ENCODE results near the gene C1orf141.

The C1orf141 gene

DNA sequence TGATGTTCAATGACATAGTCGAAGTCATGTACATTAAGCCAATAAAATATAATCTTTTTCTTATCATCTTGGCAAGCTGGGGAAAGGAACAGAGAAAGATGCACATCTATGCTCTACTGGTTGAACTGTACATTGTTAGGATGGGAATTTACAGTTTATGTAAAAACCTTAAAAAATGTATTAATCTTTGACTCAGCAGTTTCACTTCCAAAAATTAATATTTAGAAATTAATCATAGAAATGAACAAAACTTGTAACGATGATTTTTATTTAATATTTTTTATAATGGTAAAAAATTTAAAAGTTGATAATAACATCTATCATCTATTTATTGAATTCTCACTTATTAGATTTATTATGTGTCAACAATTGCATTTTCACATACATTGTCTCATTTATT lies 5.7 kb upstream of the C1orf141 start:
- no peaks in the 10 kb centered on the region for H3K79me1 ChIP-seq (replicated peaks; ENCODE audit: low read length, poor library complexity, severe bottlenecking)
- H3K4me2 ChIP-seq (ENCODE audit: low read length, poor library complexity, severe bottlenecking) = no peak overlapping the region
- no peak overlapping the region for H3K18ac ChIP-seq (ENCODE audit: low read depth in 1 of 2, low read length in 2 of 2)
- no peaks in the 10 kb centered on the region for H3K9me3 ChIP-seq (ENCODE audit: control insufficient read depth, low read length)
- no peaks in the 10 kb centered on the region for H3K36me3 ChIP-seq (ENCODE audit: control insufficient read depth in 1 of 2, insufficient read depth in 2 of 2, low read depth in 1 of 2, low read length in 2 of 2)
- H3K23ac ChIP-seq (ENCODE audit: low read length in 2 of 2) = no peak overlapping the region
- H3K14ac ChIP-seq (ENCODE audit: low read length in 2 of 2) = no peak overlapping the region
- no peaks in the 10 kb centered on the region for H3K27me3 ChIP-seq (ENCODE audit: control insufficient read depth in 1 of 2, insufficient read depth in 1 of 2, low read length in 2 of 2)
- H3K4ac ChIP-seq (ENCODE audit: low read depth in 1 of 2, low read length in 2 of 2) = no peak overlapping the region
- H3K4me1 ChIP-seq (ENCODE audit: control insufficient read depth, insufficient read depth, low read depth, low read length) = no peaks in the 10 kb centered on the region
- no peak overlapping the region for H2AK5ac ChIP-seq (ENCODE audit: low read length, severe bottlenecking)
- H4K8ac ChIP-seq (ENCODE audit: low read length) = no peak overlapping the region
- H3K9ac ChIP-seq (ENCODE audit: low read length) = no peak overlapping the region
- H2AFZ ChIP-seq (ENCODE audit: low read depth, low read length) = no peak overlapping the region
- no peak overlapping the region for H4K91ac ChIP-seq (ENCODE audit: low read length)
- no CpG with 5 or more reads among the region's 2 CpGs for WGBS
- no peak overlapping the region for H2BK5ac ChIP-seq (ENCODE audit: low read depth, low read length, poor library complexity, severe bottlenecking)
- no peak overlapping the region for H2BK12ac ChIP-seq (ENCODE audit: low read length in 2 of 2)
- DNase-seq = no peak
- no peak overlapping the region for H2BK120ac ChIP-seq (ENCODE audit: low read depth, low read length)
- no peak overlapping the region for H2BK15ac ChIP-seq (ENCODE audit: low read depth, poor library complexity, severe bottlenecking)
- no peak overlapping the region for H3K27ac ChIP-seq (ENCODE audit: low read length, poor library complexity, severe bottlenecking)
- H3K4me3 ChIP-seq (ENCODE audit: insufficient read depth in 1 of 2, low read depth in 1 of 2, low read length in 2 of 2) = no peak overlapping the region

DNA sequence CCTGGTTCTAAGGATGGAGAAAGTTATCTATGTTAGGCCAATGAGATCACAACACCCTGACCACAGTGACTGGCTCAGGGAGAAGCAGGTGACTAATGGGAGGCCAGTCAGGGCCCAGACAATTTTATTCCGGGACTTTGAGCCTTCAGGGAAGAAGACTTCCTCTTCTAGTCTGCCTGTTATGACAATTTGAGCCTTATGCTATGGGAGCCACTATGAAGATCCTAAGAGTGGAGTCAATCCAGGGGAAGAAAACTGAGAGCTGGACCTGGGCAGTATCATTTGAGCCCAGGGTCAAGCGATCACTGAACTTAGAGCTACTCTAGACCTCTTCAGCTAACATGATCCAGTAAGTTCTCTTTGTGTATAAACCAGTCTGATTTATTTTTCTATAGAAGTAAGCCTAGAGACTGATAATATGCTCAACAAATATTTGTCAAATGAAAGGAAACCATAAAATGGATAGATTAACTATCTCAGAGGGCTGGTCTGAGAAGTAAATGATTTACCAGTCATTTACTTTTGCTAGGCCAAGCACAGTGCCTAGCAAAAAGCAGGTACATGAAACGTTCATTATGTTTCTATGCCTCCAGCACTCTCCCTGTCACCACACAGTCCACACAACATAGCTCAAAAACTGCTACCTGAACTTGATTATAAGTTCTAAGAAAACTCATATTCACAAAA lies 4.2 kb upstream of the C1orf141 start:
- Histone ChIP-seq H3K4me1 (ENCODE audit: control insufficient read depth, insufficient read depth, low read depth, low read length) (peaks cover 4% of the 10 kb centered on the region), H3K9me3 (ENCODE audit: control insufficient read depth, low read length) (no peaks in the 10 kb centered on the region), H2AK5ac (ENCODE audit: low read length, severe bottlenecking) (no peak overlapping the region), H3K4me2 (ENCODE audit: low read length, poor library complexity, severe bottlenecking) (no peak overlapping the region), H2AFZ (ENCODE audit: low read depth, low read length) (no peak overlapping the region), H2BK15ac (ENCODE audit: low read depth, poor library complexity, severe bottlenecking) (no peak overlapping the region), H2BK120ac (ENCODE audit: low read depth, low read length) (no peak overlapping the region), H4K91ac (ENCODE audit: low read length) (no peak overlapping the region), H3K79me1 (replicated peaks; ENCODE audit: low read length, poor library complexity, severe bottlenecking) (no peaks in the 10 kb centered on the region), H2BK12ac (ENCODE audit: low read length in 2 of 2) (no peak overlapping the region), H3K27ac (ENCODE audit: low read length, poor library complexity, severe bottlenecking) (no peak overlapping the region), H3K14ac (ENCODE audit: low read length in 2 of 2) (no peak overlapping the region), H3K4ac (ENCODE audit: low read depth in 1 of 2, low read length in 2 of 2) (no peak overlapping the region), H3K18ac (ENCODE audit: low read depth in 1 of 2, low read length in 2 of 2) (no peak overlapping the region), H3K27me3 (ENCODE audit: control insufficient read depth in 1 of 2, insufficient read depth in 1 of 2, low read length in 2 of 2) (no peaks in the 10 kb centered on the region), H2BK5ac (ENCODE audit: low read depth, low read length, poor library complexity, severe bottlenecking) (no peak overlapping the region), H3K4me3 (ENCODE audit: insufficient read depth in 1 of 2, low read depth in 1 of 2, low read length in 2 of 2) (no peak overlapping the region), H3K23ac (ENCODE audit: low read length in 2 of 2) (no peak overlapping the region), H4K8ac (ENCODE audit: low read length) (no peak overlapping the region), H3K9ac (ENCODE audit: low read length) (no peak overlapping the region), H3K36me3 (ENCODE audit: control insufficient read depth in 1 of 2, insufficient read depth in 2 of 2, low read depth in 1 of 2, low read length in 2 of 2) (no peaks in the 10 kb centered on the region)
- no peak for DNase-seq
- 82% methylated on average over 2 of the region's 3 CpGs for WGBS

DNA sequence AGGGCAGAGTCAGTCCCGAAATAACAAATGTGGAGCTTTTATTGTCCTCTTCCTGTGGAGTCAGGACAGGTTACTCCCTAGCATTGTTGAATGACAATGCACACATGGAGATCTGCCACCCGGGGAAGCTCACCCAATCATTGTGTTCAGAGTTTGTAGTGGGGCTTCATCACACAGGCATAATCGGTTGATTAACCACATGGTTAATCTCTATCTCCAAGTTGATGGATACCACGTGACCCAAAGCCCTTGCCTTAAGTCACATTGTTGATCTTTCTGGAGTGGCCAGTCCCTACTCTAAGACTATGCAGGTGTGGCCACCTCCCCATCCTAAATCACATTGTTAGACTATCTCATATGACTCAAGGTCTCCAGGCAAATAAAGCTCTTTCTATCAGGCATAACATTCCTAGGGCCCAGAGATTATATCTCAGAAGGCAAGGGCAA lies 2.6 kb upstream of the C1orf141 start:
- 66% methylated on average over 4 of the region's 4 CpGs for WGBS
- H3K4me1 ChIP-seq (ENCODE audit: control insufficient read depth, insufficient read depth, low read depth, low read length) = peaks cover 4% of the 10 kb centered on the region
- no peak overlapping the region for H4K91ac ChIP-seq (ENCODE audit: low read length)
- H3K9ac ChIP-seq (ENCODE audit: low read length) = no peak overlapping the region
- H3K27me3 ChIP-seq (ENCODE audit: control insufficient read depth in 1 of 2, insufficient read depth in 1 of 2, low read length in 2 of 2) = no peaks in the 10 kb centered on the region
- no peak overlapping the region for H4K8ac ChIP-seq (ENCODE audit: low read length)
- DNase-seq = no peak
- H2BK15ac ChIP-seq (ENCODE audit: low read depth, poor library complexity, severe bottlenecking) = no peak overlapping the region
- no peaks in the 10 kb centered on the region for H3K79me1 ChIP-seq (replicated peaks; ENCODE audit: low read length, poor library complexity, severe bottlenecking)
- no peak overlapping the region for H3K23ac ChIP-seq (ENCODE audit: low read length in 2 of 2)
- H2AK5ac ChIP-seq (ENCODE audit: low read length, severe bottlenecking) = no peak overlapping the region
- no peak overlapping the region for H3K4ac ChIP-seq (ENCODE audit: low read depth in 1 of 2, low read length in 2 of 2)
- no peaks in the 10 kb centered on the region for H3K9me3 ChIP-seq (ENCODE audit: control insufficient read depth, low read length)
- no peaks in the 10 kb centered on the region for H3K36me3 ChIP-seq (ENCODE audit: control insufficient read depth in 1 of 2, insufficient read depth in 2 of 2, low read depth in 1 of 2, low read length in 2 of 2)
- no peak overlapping the region for H3K27ac ChIP-seq (ENCODE audit: low read length, poor library complexity, severe bottlenecking)
- no peak overlapping the region for H3K14ac ChIP-seq (ENCODE audit: low read length in 2 of 2)
- no peak overlapping the region for H3K4me2 ChIP-seq (ENCODE audit: low read length, poor library complexity, severe bottlenecking)
- no peak overlapping the region for H2BK12ac ChIP-seq (ENCODE audit: low read length in 2 of 2)
- H3K4me3 ChIP-seq (ENCODE audit: insufficient read depth in 1 of 2, low read depth in 1 of 2, low read length in 2 of 2) = no peak overlapping the region
- no peak overlapping the region for H2AFZ ChIP-seq (ENCODE audit: low read depth, low read length)
- H2BK5ac ChIP-seq (ENCODE audit: low read depth, low read length, poor library complexity, severe bottlenecking) = no peak overlapping the region
- H2BK120ac ChIP-seq (ENCODE audit: low read depth, low read length) = no peak overlapping the region
- H3K18ac ChIP-seq (ENCODE audit: low read depth in 1 of 2, low read length in 2 of 2) = no peak overlapping the region

DNA sequence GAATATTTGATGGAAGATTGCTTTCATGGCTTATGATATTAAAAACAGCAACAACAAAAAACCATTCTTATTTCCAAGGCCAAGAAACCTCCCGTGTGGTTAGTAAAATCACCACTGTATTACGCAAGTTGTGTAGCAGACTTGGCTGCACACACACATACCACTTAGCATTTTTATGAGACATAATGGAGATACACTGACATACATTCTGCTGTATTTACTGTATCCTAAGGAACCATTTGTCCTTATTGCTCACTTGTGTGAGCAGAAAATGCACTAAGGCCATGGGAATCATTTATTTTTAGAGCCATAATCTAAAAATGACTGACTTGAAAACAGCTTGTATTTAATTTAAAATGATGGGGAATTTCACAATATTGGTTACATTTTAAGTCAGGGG lies 584 bp upstream of the C1orf141 start:
- Histone ChIP-seq H3K4me1 (ENCODE audit: control insufficient read depth, insufficient read depth, low read depth, low read length) (peaks cover 4% of the 10 kb centered on the region), H3K4me2 (ENCODE audit: low read length, poor library complexity, severe bottlenecking) (no peak overlapping the region), H2BK12ac (ENCODE audit: low read length in 2 of 2) (no peak overlapping the region), H3K36me3 (ENCODE audit: control insufficient read depth in 1 of 2, insufficient read depth in 2 of 2, low read depth in 1 of 2, low read length in 2 of 2) (no peaks in the 10 kb centered on the region), H3K9me3 (ENCODE audit: control insufficient read depth, low read length) (no peaks in the 10 kb centered on the region), H2BK15ac (ENCODE audit: low read depth, poor library complexity, severe bottlenecking) (no peak overlapping the region), H3K23ac (ENCODE audit: low read length in 2 of 2) (no peak overlapping the region), H2AK5ac (ENCODE audit: low read length, severe bottlenecking) (no peak overlapping the region), H3K27me3 (ENCODE audit: control insufficient read depth in 1 of 2, insufficient read depth in 1 of 2, low read length in 2 of 2) (no peaks in the 10 kb centered on the region), H3K4ac (ENCODE audit: low read depth in 1 of 2, low read length in 2 of 2) (no peak overlapping the region), H2BK120ac (ENCODE audit: low read depth, low read length) (no peak overlapping the region), H2BK5ac (ENCODE audit: low read depth, low read length, poor library complexity, severe bottlenecking) (no peak overlapping the region), H3K4me3 (ENCODE audit: insufficient read depth in 1 of 2, low read depth in 1 of 2, low read length in 2 of 2) (peak overlapping the region in 1 of 2 experiments; percentile 30), H4K91ac (ENCODE audit: low read length) (no peak overlapping the region), H3K18ac (ENCODE audit: low read depth in 1 of 2, low read length in 2 of 2) (no peak overlapping the region), H3K79me1 (replicated peaks; ENCODE audit: low read length, poor library complexity, severe bottlenecking) (no peaks in the 10 kb centered on the region), H3K27ac (ENCODE audit: low read length, poor library complexity, severe bottlenecking) (no peak overlapping the region), H4K8ac (ENCODE audit: low read length) (no peak overlapping the region), H3K14ac (ENCODE audit: low read length in 2 of 2) (no peak overlapping the region), H3K9ac (ENCODE audit: low read length) (peak overlapping the region; percentile 55), H2AFZ (ENCODE audit: low read depth, low read length) (no peak overlapping the region)
- WGBS = 65% methylated on average over 2 of the region's 2 CpGs
- peak; percentile 88 for DNase-seq

Measured in mesenchymal stem cell (in vitro differentiated cells and primary cell).